H1 (cell line): ENCODE measurements around the gene KDF1. TPM values are rescaled to one million over a fixed set of nuclear protein-coding genes. Genes with fewer than 3 reads are reported as not detected.

ENCODE experiments used
- ASH2L ChIP-seq: fragments of 200-600, 300-600 bp; sonication (generic); IDR thresholded peaks from one replicate; pipeline ENCODE4 v1.7.1; 2017; ENCODE audit warnings: low read length
- CBX8 ChIP-seq: fragments of 300-800, 300-1000 bp; sonication (generic); IDR thresholded peaks from 2 replicates; pipeline ENCODE4 v1.7.1; 2016; ENCODE audit warnings: low read depth, low read length, borderline replicate concordance
- CEBPB ChIP-seq: IDR thresholded peaks from 2 replicates; pipeline ENCODE4 v1.6.1; 2012; ENCODE audit warnings: low read depth, low read length
- CHD1 ChIP-seq: IDR thresholded peaks from 2 replicates; pipeline ENCODE4 v1.6.1; 2012; ENCODE audit warnings: low read depth, low read length, improper control_type of control experiment
- CHD2 ChIP-seq: IDR thresholded peaks from 2 replicates; pipeline ENCODE4 v1.6.1; 2012; ENCODE audit warnings: low read length, improper control_type of control experiment
- EGR1 ChIP-seq: IDR thresholded peaks from 2 replicates; pipeline ENCODE4 v1.6.1; 2011; ENCODE audit warnings: low read depth, low read length, borderline replicate concordance
- KDM1A ChIP-seq: fragments of 200-600, 300-600 bp; sonication (generic); IDR thresholded peaks from 2 replicates; pipeline ENCODE4 v1.7.1; 2016; ENCODE audit warnings: mild to moderate bottlenecking, low read length, borderline replicate concordance
- MAFK ChIP-seq: IDR thresholded peaks from 2 replicates; pipeline ENCODE4 v1.6.1; 2012; ENCODE audit warnings: low read depth, mild to moderate bottlenecking, improper control_type of control experiment, low read length
- NRF1 ChIP-seq: IDR thresholded peaks from 2 replicates; pipeline ENCODE4 v1.6.1; 2011; ENCODE audit warnings: mild to moderate bottlenecking, low read depth, low read length, improper control_type of control experiment
- PHF8 ChIP-seq: fragments of 200-600 bp; sonication (generic); conservative IDR thresholded peaks from 2 replicates; pipeline ENCODE4 v1.7.1; 2012; ENCODE audit warnings: low read depth, mild to moderate bottlenecking, inconsistent platforms, low read length, moderate library complexity
- POLR2A ChIP-seq, 2 experiments: IDR thresholded peaks; 1 replicate in 1 of 2; 2 replicates in 1 of 2; pipeline ENCODE4 v1.6.1; 2011; ENCODE audit warnings: low read depth in 2 of 2, low read length in 2 of 2, mild to moderate bottlenecking in 2 of 2; ENCODE audit errors: control extremely low read depth in 1 of 2
- POLR2AphosphoS5 ChIP-seq: IDR thresholded peaks from 2 replicates; pipeline ENCODE4 v1.6.1; 2011; ENCODE audit warnings: low read depth, low read length
- SAP30 ChIP-seq: fragments of 300-600 bp; sonication (generic); IDR thresholded peaks from 2 replicates; pipeline ENCODE4 v1.7.1; 2012; ENCODE audit warnings: low read length, moderate library complexity, mild to moderate bottlenecking, inconsistent platforms; ENCODE audit not compliant: insufficient read depth, insufficient replicate concordance
- SIRT6 ChIP-seq: IDR thresholded peaks from one replicate; pipeline ENCODE4 v1.7.1; 2012; ENCODE audit warnings: low read length, inconsistent platforms
- SP1 ChIP-seq: IDR thresholded peaks from 2 replicates; pipeline ENCODE4 v1.6.1; 2011; ENCODE audit warnings: low read depth, low read length
- SP4 ChIP-seq: IDR thresholded peaks from 2 replicates; pipeline ENCODE4 v1.6.1; 2012; ENCODE audit warnings: low read length, inconsistent platforms
- TAF7 ChIP-seq: optimal IDR thresholded peaks from 2 replicates; pipeline ENCODE3; 2011; ENCODE audit warnings: low read depth, mild to moderate bottlenecking, inconsistent platforms, low read length, moderate library complexity, borderline replicate concordance
- TBP ChIP-seq: IDR thresholded peaks from 2 replicates; pipeline ENCODE4 v1.6.1; 2011; ENCODE audit warnings: low read depth, low read length, improper control_type of control experiment
- TEAD4 ChIP-seq: IDR thresholded peaks from 2 replicates; pipeline ENCODE4 v1.6.1; 2012; ENCODE audit warnings: low read depth, low read length, inconsistent platforms, mixed read lengths
- polyA plus RNA-seq, 7 experiments: library from polyadenylated mRNA; depleted of rRNA in 3 of 7; stranded (reverse) in 5 of 7; unstranded in 2 of 7; fragments of >200 nt in 5 of 7; fragments of 200-250 nt in 2 of 7; gene quantifications; 1 replicate in 5 of 7; 2 replicates in 1 of 7; 4 replicates in 1 of 7; pipeline versions ENCODE4 v1.2.1 to v1.2.3, GENCODE V29; 2011 to 2013; ENCODE audit warnings: missing spikeins in 2 of 7, mixed read lengths in 2 of 7
- total RNA-seq: library from RNA; stranded (reverse); fragmentation: NEBNext Ultra II Directional; extraction: Animal tissue kit (Norgen Biotek cat#: 25700); gene quantifications from 2 replicates; pipeline ENCODE4 v1.2.1, GENCODE V29; 2021
- TF ChIP-seq, protein P1 (sequence below): IDR thresholded peaks from 2 replicates; pipeline ENCODE4 v1.6.1; 2012; ENCODE audit warnings: inconsistent platforms
- TF ChIP-seq, protein P2 (sequence below): IDR thresholded peaks from 2 replicates; pipeline ENCODE4 v1.6.1; 2011; ENCODE audit warnings: low read length, improper control_type of control experiment
- TF ChIP-seq, protein P3 (sequence below): IDR thresholded peaks from 2 replicates; pipeline ENCODE4 v1.6.1; 2012; ENCODE audit warnings: low read length, inconsistent platforms

The KDF1 gene
- total and polyA plus RNA-seq, 2 of the 8 experiments (the other 6 are each of a cell fraction or from before 2014, with no cell fraction given) = 16.9 to 37.5 TPM

DNA sequence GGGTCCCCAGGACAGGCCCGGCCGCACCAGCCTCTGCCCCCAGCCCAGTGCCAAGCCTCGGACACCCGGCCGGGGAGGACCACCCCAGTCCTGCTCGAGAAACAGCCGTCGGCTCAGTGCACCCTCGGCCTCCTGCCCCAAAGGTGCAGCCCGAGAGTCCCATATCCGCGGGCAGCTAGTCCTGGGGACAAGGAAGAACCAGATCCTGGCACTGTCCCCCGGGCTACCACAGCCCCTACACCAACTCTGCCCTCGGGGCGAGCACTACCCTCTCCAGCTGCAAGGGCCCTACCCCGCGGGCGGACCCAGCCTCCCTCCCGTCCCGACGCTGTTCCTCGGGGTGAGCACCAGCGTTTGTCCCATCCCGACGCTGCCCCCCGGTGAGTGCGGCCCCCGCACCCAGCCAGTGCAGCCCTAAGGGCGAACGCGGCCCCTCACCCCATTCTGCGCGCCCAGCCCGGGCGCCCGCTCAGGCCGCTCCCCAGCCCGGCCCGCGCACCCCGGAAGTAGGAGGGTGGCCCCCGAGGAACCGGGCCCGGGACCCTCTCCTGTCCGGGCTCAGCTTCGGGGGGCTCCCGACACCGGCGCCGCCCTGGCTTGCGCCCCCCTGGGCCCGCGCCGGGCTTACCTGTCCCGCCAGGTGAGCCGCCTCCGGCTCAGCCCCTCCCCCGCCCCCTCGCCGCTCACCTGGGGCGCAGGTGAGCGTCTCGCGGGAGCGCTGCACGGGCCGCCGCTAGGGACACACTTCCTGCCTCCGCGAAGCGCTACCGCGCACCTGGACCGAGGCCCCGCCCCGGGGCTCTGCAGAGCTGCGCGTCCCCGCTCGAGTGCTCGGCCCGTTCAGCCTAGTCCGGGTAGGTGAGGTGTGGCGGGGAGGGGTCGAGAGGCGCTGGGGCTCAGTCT is at the start of gene KDF1 (continued):
- TF ChIP-seq, protein P1, sequence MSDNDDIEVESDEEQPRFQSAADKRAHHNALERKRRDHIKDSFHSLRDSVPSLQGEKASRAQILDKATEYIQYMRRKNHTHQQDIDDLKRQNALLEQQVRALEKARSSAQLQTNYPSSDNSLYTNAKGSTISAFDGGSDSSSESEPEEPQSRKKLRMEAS = no peak
- TF ChIP-seq POLR2AphosphoS5 (peak; percentile 55; the same call in 1 of the 2 replicates), TBP (peak; percentile 64; the same call in 1 of the 2 replicates), ASH2L (peak; percentile 73), CEBPB (peak; percentile 62; the same call in 1 of the 2 replicates), SP1 (peak; percentile 46; the same call in 1 of the 2 replicates), EGR1 (no peak; the same call in 1 of the 2 replicates), CBX8 (no peak), TAF7 (peak; percentile 14), TEAD4 (0 out of 2 replicates have a peak, but pooled peaks have one; percentile 3), POLR2A (IDR thresholded peaks at IDR 0.05; ENCODE audit: control extremely low read depth in 1 of 2, low read depth in 2 of 2, low read length in 2 of 2) (peak in 1 of 2 experiments; percentile 62; a peak in 1 of 3 replicates), SAP30 (no peak), CHD1 (no peak), MAFK (no peak), KDM1A (peak; percentile 69), CHD2 (peak; percentile 96), NRF1 (no peak), PHF8 (peak; percentile 91), SP4 (peak; percentile 84; the same call in 1 of the 2 replicates), SIRT6 (no peak)
- TF ChIP-seq, protein P2, sequence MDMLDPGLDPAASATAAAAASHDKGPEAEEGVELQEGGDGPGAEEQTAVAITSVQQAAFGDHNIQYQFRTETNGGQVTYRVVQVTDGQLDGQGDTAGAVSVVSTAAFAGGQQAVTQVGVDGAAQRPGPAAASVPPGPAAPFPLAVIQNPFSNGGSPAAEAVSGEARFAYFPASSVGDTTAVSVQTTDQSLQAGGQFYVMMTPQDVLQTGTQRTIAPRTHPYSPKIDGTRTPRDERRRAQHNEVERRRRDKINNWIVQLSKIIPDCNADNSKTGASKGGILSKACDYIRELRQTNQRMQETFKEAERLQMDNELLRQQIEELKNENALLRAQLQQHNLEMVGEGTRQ = no peak
- TF ChIP-seq, protein P3, sequence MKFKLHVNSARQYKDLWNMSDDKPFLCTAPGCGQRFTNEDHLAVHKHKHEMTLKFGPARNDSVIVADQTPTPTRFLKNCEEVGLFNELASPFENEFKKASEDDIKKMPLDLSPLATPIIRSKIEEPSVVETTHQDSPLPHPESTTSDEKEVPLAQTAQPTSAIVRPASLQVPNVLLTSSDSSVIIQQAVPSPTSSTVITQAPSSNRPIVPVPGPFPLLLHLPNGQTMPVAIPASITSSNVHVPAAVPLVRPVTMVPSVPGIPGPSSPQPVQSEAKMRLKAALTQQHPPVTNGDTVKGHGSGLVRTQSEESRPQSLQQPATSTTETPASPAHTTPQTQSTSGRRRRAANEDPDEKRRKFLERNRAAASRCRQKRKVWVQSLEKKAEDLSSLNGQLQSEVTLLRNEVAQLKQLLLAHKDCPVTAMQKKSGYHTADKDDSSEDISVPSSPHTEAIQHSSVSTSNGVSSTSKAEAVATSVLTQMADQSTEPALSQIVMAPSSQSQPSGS = no peak
